HS-5 (cell line): ENCODE results near the gene ANKRD12.
A peak's percentile ranks its signal among the peaks of the same experiment; 100 is the strongest.
"Not testable (repeated sequence)": the region's sequence is repeated elsewhere in the genome, so short reads cannot be mapped to it uniquely, and the experiment has no call there.

Experiments used
- DNase-seq: peaks from one replicate; pipeline ENCODE4 v3.0.0-alpha.2; 2012; ENCODE audit warnings: low read depth

ANKRD12 gene

GRCh38 chr18:9146224-9146623 is 9.6 kb downstream of the ANKRD12 start:
- no peak for DNase-seq

DNA sequence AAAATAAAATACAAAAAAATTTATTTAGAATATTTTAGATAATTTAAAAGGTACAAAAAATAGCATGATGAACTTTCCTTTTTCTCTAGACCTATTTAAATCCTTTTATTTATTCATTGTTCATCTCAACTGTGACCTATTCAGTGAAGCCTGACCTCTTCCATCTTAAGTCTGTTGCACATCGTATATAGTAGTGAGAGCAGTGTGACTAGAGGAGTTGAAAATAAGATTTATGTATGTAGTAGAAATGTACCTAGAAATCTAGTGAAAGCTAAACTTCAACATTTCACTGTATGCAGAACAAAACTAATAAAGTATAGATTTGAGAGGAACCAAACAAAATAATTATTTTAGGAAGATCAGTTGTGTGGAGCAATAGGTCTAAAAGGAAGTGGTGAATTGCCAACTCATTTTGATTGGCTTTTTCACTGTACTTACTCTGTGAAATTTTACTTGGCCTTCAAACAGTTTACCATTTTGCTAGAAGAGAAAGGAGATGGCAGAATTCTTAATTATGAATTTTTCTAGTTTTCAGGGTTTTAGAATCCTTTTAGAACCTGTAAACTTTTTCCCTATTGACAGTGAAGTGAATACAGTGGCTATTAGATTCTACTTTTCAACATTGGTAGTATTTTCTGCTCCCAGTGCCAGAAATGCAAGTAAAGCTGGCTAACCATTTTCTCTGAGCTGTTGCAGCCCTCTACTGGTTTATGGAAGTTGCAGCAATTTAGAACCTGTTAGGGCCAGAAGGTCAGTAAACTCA is 11.0 kb downstream of the ANKRD12 start:
- peak; percentile 28 for DNase-seq

DNA sequence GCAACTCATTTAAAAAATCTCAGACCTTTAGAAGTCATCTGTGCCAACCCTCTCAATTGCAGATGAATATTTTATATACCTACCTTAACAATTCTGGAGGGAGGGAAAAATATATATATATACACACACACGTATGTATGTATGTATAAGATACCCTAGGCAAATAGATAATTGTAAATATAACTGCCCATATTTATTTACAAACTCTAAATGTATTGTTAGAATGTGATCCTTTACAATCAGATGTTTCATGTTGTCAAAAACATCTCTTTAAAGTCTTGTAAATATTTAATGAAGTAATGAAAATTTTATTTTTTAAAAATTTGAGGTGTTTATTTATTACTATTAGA is 11.6 kb downstream of the ANKRD12 start:
- DNase-seq: no peak

GRCh38 chr18:9150121-9150520 is 13.5 kb downstream of the ANKRD12 start:
- no peak for DNase-seq

DNA sequence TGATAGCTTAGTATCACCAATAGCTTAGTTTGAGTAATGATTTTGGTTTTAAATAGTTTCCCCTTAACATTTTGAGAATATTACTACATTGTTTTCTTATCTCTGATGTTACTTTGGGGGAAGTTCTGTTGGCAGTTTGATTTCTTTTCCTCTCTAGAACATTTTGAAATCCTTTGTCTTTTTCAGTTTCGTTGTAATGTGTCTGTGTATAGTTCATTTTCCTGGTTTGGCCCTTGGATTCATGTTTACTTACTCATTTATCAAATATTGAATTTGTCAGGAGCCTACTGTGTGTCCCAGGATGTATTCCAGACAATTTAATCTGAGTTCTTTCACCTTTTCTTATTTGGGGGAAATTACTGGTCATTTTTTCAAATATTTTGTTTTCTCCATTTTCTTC is 16.7 kb downstream of the ANKRD12 start:
- no peak for DNase-seq

- no peak for DNase-seq
Measured at GRCh38 chr18:9156604-9157249, 20.1 kb downstream of the ANKRD12 start.

- no peak for DNase-seq
Measured at GRCh38 chr18:9157806-9158205, 21.2 kb downstream of the ANKRD12 start.

- DNase-seq: no peak
Measured at GRCh38 chr18:9160014-9160413, 23.4 kb downstream of the ANKRD12 start.

- not testable (repeated sequence) for DNase-seq
Measured at GRCh38 chr18:9162663-9163062, 26.1 kb downstream of the ANKRD12 start.

DNA sequence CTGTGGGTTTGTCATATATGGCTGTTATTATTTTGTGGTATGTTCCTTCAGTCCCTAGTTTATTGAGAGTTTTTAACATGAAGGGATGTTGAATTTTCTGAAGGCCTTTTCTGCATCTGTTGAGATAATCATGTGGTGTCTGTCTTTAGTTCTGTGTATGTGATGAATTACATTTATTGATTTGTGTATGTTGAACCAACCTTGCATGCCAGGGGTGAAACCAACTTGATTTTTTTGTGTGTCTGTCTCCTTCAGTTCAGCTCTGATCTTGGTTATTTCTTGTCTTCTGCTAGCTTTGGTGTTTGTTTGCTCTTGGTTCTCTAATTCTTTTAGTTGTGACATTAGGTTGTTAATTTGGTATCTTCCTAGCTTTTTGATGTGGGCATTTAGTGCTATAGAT is 27.6 kb downstream of the ANKRD12 start:
- DNase-seq: not testable (repeated sequence)

DNA sequence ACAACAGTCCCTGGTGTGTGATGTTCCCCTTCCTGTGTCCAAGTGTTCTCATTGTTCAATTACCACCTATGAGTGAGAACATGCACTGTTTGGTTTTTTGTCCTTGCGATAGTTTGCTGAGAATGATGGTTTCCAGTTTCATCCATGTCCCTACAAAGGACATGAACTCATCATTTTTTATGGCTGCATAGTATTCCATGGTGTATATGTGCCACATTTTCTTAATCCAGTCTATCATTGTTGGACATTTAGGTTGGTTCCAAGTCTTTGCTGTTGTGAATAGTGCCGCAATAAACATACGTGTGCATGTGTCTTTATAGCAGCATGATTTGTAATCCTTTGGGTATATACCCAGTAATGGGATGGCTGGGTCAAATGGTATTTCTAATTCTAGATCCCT is 29.3 kb downstream of the ANKRD12 start:
- not testable (repeated sequence) for DNase-seq

DNA sequence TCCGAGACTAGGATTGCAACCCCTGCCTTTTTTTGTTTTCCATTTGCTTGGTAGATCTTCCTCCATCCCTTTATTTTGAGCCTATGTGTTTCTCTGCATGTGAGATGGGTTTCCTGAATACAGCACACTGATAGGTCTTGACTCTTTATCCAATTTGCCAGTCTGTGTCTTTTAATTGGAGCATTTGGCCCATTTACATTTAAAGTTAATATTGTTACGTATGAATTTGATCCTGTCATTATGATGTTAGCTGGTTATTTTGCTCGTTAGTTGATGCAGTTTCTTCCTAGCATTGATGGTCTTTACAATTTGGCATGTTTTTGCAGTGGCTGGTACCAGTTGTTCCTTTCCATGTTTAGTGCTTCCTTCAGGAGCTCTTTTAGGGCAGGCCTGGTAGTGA is 32.9 kb downstream of the ANKRD12 start:
- DNase-seq: not testable (repeated sequence)

DNA sequence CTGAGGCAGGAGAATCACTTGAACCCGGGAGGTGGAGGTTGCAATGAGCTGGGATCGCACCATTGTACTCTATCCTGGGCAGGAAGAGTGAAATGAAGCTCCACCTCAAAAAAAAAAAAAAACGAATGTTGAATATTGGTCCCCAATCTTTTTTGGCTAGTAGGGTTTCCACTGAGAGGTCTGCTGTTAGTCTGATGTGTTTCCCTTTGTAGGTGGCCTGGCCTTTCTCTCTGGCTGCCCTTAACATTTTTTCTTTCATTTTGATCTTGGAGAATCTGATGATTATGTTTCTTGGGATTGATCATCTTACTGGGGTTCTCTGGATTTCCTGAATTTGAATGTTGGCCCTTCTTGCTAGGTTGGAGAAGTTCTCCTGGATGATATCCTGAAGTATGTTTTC is 35.3 kb downstream of the ANKRD12 start:
- not testable (repeated sequence) for DNase-seq

DNA sequence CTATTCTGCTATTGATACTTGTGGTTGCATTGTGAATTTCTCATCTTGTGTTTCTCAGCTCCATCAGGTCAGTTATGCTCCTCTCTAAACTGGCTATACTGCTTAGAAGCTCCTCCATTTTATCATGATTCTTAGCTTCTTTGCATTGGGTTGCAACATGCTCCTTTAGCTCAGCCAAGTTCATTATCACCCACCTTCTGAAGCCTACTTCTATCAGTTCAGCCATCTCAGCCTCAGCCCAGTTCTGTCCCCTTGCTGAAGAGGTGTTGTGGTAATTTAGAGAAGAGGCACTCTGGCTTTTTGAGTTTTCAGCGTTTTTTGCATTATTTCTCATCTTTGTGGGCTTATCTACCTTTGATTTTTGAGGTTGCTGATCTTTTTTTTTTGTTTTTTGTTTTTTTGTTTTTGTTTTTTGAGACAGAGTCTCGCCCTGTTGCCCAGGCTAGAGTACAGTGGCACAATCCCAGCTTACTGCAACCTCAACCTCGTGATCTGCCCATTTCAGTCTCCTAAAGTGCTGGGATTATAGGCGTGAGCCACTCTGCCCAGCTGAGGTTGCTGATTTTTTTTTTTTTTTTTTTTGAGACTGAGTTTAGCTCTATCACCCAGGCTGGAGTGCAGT is 36.0 kb downstream of the ANKRD12 start:
- DNase-seq: no peak

DNA sequence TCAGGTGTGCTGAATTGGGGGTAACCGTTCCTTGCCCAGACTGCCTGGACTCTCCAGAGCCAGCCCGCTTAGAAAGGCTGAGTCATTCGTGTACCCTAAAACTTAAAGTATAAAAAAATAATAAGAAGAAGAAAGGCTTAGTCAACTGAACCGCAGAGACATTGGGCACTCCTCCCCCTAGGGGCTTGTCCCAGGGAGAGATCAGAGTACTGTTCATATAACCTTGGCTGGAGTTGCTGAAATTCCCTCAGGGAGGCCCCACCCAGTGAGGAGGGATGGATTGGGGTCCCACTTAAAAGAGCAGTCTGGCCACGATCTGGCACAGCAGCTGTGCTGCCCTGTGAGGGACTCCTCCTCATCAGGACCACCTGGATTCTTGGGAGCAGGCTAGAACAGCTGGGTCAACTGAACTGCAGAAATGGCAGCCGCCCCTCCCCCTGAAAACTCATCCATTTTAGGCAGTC is 37.2 kb downstream of the ANKRD12 start:
- no peak for DNase-seq

GRCh38 chr18:9174302-9174701 is 37.7 kb downstream of the ANKRD12 start:
- no peak for DNase-seq

DNA sequence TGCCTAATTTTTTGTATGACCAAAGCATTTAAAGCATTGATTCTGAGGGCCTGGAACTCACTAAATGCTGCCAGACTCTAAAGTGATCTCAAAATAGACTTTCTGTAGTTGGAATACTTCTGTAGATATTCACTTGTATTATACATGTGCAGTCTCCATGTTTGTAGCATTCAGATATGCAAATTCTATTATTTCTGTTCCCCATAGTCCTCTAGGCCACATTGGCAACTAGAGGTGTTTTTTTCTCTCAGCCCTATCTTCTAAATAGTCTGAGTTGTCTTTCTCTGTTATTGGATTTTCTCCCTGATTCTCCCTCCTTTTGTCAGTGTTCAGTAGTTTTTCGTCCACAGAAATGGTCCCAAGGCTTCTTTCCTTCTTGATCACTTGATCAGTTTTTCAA is 38.5 kb downstream of the ANKRD12 start:
- DNase-seq: no peak

DNA sequence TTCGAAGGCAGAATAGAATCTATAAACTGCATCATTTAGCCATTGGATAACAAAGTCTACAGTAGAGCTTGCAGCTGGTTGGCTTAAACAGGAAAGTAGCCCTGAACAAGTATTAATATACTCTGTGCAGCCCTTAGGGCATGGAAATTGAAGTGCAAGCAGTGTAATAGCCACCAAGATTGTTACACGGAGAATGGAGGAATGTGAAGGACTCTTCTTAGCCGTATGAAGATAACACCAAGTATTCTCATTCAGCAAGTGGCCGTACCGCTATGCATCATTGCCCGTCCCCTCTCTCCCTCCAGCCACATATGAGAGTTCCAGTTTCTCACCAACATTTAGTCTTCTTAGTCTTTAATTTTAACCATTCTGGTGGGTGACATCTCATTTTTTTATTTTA is 40.5 kb downstream of the ANKRD12 start:
- no peak for DNase-seq

GRCh38 chr18:9177466-9177865 is 40.9 kb downstream of the ANKRD12 start:
- no peak for DNase-seq

DNA sequence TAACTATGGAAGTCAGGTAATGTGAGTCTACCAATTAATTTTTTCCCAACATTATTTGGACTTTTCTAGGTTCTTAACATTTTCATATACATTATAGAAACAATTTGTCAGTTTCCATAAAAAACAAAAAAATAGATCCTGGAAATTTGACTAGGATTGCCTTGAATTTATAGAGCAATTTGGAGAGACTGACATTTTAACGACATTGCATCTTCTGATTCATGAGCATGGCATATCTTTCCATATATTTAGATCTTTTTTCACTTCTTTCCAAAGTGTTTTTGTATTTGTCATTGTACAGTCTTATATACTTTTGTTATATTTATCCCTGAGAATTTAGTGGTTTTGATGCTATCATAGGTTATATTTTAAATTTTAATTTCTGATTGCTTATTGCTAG is 42.0 kb downstream of the ANKRD12 start:
- no peak for DNase-seq

DNA sequence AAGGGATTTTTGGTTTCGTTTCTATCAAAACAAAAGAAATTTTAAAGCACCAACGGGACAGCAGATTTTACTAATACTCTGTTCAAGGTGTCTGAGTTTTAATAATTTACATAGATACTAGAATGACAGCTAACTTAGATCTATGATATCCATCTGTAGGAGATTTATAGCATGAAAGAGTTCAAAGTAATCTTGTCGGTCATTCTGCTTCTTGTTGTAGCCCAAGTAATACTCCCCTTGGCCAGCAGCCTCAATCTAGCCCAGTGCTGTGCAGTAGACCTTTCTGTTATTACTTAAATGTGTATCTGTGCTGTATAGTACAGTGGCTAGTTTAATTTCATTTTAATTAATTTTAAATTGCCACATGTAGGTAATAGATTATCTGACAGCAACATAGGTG is 44.7 kb downstream of the ANKRD12 start:
- DNase-seq: no peak

DNA sequence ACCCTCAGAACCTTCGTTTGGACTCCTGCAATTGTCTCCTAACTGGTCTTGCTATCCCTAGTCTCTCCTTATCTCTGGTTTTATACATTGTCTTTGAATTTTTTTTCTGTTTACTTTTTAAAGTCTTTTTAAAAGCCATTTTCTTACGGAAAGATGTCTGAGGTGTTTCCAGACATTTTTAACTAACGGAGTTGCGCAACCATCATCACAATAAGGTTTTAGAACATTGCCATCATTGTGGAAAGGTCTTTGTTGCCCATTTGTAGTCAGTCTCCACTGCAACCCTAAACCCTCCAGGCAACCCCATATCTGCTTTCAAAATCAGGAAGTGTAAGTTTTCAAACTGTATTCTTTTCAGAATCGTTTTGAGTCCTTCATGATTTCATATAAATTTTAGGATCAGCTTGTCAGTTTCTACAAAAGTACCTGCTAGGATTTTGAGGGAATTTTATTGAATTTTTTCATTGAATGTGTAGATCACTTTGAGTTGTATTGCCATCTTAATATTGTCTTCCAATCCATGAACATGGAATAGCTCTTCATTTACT is 46.3 kb downstream of the ANKRD12 start:
- no peak for DNase-seq

DNA sequence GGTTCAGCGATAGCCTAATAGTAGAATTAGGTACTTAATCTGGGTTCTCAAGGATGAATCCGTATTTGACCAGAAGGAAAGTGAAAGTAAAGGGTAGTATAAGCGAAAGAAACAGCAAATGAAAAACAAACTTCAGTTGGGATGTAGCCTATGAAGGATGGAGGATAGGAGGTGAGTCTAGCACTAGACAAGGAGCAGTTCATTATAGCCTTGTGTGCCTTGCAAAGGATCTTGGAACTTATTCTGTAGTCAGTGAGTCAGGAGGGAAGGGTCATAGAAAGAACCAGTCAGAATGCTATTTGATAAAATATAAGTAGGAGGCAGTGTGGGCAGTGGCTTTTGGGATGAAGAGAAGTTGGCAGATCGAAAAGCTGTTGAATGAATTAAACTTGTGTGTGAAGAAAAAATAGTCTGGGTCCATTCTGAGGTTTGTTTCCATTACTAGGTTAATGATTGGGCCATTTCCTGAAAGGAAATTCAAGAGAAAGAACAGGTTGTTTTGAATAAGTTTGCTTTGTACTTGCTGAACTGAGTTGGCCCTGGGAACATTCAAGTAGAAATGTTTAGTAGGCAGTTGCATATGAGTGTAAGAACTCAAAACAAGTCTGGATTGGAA is 48.5 kb downstream of the ANKRD12 start:
- no peak for DNase-seq
